DND-41 (cell line): ENCODE data around the gene ADH5.

Experiments used
- EZH2 ChIP-seq: IDR thresholded peaks from 3 replicates; pipeline ENCODE4 v1.6.1; 2012; ENCODE audit warnings: borderline replicate concordance, low read depth, mild to moderate bottlenecking, moderate library complexity, low read length, inconsistent platforms; ENCODE audit not compliant: severe bottlenecking
- TF ChIP-seq, protein P1 (sequence below): IDR thresholded peaks from 2 replicates; pipeline ENCODE4 v1.5.1; 2012; ENCODE audit warnings: borderline replicate concordance, low read length, moderate library complexity, mild to moderate bottlenecking; ENCODE audit not compliant: poor library complexity, severe bottlenecking; ENCODE audit errors: extremely low read depth

DNA sequence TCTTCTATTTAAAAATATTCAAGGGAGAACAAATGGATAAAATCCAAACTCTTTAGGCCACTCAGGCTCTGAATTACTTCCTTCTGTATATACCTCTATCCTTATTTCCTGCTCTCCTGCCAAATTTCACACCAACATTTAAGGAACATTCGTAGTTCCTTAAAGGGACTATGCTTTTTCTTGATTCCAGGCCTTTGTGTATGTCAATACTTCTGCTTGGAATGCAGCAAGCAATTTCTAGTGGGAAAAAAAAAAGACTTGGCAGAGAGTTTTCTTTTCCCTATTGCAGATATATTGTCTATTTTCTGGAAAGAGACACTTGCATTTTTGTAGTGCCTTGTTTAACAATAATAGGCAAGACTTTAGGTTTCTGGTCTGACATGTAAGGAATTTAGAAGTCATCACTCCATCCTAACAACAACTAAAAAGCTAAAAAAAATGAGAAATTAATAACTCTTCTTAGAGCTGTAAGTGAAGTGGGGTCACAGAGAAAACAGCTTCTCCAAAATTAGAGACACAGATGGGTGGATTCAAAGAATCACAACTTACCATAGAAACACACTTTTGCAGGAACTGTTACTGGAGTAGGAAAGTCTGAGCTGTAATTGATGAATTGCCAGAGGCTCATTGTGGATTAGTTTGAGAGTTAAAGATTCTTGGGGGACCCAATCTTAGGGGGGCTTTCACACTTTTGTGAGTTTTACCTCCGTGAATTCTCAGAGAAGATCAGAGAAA, 2.1 kb upstream of the ADH5 start:
- TF ChIP-seq, protein P1, sequence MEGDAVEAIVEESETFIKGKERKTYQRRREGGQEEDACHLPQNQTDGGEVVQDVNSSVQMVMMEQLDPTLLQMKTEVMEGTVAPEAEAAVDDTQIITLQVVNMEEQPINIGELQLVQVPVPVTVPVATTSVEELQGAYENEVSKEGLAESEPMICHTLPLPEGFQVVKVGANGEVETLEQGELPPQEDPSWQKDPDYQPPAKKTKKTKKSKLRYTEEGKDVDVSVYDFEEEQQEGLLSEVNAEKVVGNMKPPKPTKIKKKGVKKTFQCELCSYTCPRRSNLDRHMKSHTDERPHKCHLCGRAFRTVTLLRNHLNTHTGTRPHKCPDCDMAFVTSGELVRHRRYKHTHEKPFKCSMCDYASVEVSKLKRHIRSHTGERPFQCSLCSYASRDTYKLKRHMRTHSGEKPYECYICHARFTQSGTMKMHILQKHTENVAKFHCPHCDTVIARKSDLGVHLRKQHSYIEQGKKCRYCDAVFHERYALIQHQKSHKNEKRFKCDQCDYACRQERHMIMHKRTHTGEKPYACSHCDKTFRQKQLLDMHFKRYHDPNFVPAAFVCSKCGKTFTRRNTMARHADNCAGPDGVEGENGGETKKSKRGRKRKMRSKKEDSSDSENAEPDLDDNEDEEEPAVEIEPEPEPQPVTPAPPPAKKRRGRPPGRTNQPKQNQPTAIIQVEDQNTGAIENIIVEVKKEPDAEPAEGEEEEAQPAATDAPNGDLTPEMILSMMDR: no peak
- TF ChIP-seq EZH2: no peak
